DND-41 (cell line): ENCODE measurements around the gene SLC6A12.
"Not testable (repeated sequence)": the region's sequence is repeated elsewhere in the genome, so short reads cannot be mapped to it uniquely, and the experiment has no call there.

Experiments used
- ATAC-seq: fragments of 200-7000 bp; cut with Tn5 transposase; 3 replicates; pipeline ENCODE4 v1.9.1; 2021; ENCODE audit warnings: low read depth; ENCODE audit not compliant: insufficient read depth
- DNase-seq: peaks from one replicate; pipeline ENCODE4 v3.0.0-alpha.2; 2020
- H2AFZ ChIP-seq: 2 replicates; pipeline ENCODE4 v1.6.0; 2012; ENCODE audit warnings: low read depth, low read length
- H3K27ac ChIP-seq: 2 replicates; pipeline ENCODE4 v1.5.1; 2012; ENCODE audit warnings: low read length, inconsistent platforms
- H3K27me3 ChIP-seq: fragments of 200-600 bp; sonication (generic); 2 replicates; pipeline ENCODE4 v1.6.0; 2012; ENCODE audit warnings: low read length, mild to moderate bottlenecking, inconsistent platforms; ENCODE audit not compliant: insufficient read depth, poor library complexity
- H3K36me3 ChIP-seq: 2 replicates; pipeline ENCODE4 v1.5.1; 2012; ENCODE audit warnings: low read length, inconsistent platforms; ENCODE audit not compliant: insufficient read depth
- H3K4me1 ChIP-seq: 2 replicates; pipeline ENCODE4 v1.5.1; 2012; ENCODE audit warnings: mild to moderate bottlenecking, low read length; ENCODE audit not compliant: insufficient read depth
- H3K4me2 ChIP-seq: 2 replicates; pipeline ENCODE4 v1.6.0; 2012; ENCODE audit warnings: mild to moderate bottlenecking, moderate library complexity, low read length, inconsistent platforms; ENCODE audit not compliant: insufficient read depth
- H3K4me3 ChIP-seq, 2 experiments: fragments of 200-600 bp in 1 of 2; shearing (Covaris generic) in 1 of 2; 2 replicates each; pipeline ENCODE4 v1.5.1; 2012 to 2016; ENCODE audit warnings: inconsistent platforms in 2 of 2, low read length in 2 of 2, mild to moderate bottlenecking in 2 of 2, low read depth in 1 of 2, moderate library complexity in 1 of 2
- H3K79me2 ChIP-seq: 2 replicates; pipeline ENCODE4 v1.6.0; 2012; ENCODE audit warnings: low read length, inconsistent platforms; ENCODE audit not compliant: insufficient read depth
- H3K9ac ChIP-seq: 2 replicates; pipeline ENCODE4 v1.6.0; 2012; ENCODE audit warnings: low read depth, mild to moderate bottlenecking, inconsistent platforms, low read length, moderate library complexity
- H3K9me3 ChIP-seq: 2 replicates; pipeline ENCODE4 v1.5.1; 2012; ENCODE audit warnings: low read length, moderate library complexity, mild to moderate bottlenecking, inconsistent platforms; ENCODE audit not compliant: insufficient read depth, severe bottlenecking
- H4K20me1 ChIP-seq: 2 replicates; pipeline ENCODE4 v1.6.0; 2012; ENCODE audit warnings: low read length; ENCODE audit not compliant: insufficient read depth
- CTCF ChIP-seq: IDR thresholded peaks from 2 replicates; pipeline ENCODE4 v1.5.1; 2012; ENCODE audit warnings: borderline replicate concordance, low read length, moderate library complexity, mild to moderate bottlenecking; ENCODE audit not compliant: poor library complexity, severe bottlenecking; ENCODE audit errors: extremely low read depth
- EZH2 ChIP-seq: IDR thresholded peaks from 3 replicates; pipeline ENCODE4 v1.6.1; 2012; ENCODE audit warnings: borderline replicate concordance, low read depth, mild to moderate bottlenecking, moderate library complexity, low read length, inconsistent platforms; ENCODE audit not compliant: severe bottlenecking

Gene SLC6A12

DNA sequence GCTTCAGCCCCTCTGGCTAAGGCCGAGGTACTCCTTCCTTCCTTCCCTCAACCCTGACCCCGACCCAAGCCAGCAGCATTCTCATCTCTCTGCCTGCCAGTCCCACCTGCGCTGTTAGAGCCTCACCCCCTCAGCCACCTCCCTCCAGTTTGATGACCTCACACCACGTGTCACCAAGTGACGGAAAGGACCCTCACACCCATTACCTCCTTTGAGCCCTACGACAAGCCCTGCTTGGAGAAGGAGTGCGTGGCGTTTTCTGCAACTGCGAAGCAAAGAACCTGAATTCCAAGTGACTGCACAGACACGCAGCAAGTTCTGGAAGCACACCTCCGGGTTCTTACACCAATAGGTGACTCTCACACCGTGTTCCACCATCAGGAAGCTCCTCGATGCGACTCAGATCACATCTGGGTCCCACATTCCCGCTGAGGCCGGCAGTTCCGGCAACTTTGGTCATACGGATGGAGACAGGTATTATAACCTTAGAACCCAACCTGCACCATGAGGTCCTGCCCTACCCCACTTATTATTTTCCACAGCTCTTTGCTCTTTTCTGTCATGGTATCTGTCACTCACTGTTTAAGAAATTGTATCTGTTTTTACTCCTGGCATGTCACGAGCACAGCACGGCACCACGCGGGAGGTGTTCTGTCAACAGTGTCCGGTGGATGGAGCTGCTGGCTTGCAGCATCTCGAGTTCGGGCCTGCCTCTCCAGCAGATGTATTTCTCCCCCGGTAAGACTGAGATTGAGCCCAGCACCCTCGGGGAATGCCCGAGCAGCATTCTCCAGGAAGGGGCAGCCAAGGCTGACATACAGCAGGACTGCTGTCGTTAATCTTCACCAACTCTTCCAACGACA lies 5.0 kb upstream of the SLC6A12 start:
- H2AFZ ChIP-seq: no peak overlapping the region
- TF ChIP-seq CTCF: no peak
- no peak for TF ChIP-seq EZH2

GRCh38 chr12:218221-218620 lies 4.3 kb upstream of the SLC6A12 start:
- no peak overlapping the region for H3K9ac ChIP-seq
- H3K27ac ChIP-seq: no peak overlapping the region
- H3K27me3 ChIP-seq: peaks cover 12% of the 10 kb centered on the region
- H2AFZ ChIP-seq: no peak overlapping the region
- no peak for TF ChIP-seq EZH2
- TF ChIP-seq CTCF: no peak
- DNase-seq (no peak), ATAC-seq (no peak)
- H3K4me3 ChIP-seq: no peak overlapping the region
- H3K4me1 ChIP-seq: no peaks in the 10 kb centered on the region
- H3K4me2 ChIP-seq: no peak overlapping the region
- H3K36me3 ChIP-seq: no peaks in the 10 kb centered on the region
- 0 out of 2 replicates have a peak, but pooled peaks cover 3% of the 10 kb centered on the region for H4K20me1 ChIP-seq
- H3K79me2 ChIP-seq: no peaks in the 10 kb centered on the region
- H3K9me3 ChIP-seq: no peaks in the 10 kb centered on the region

More for the DNA sequence above, 5.0 kb upstream of the SLC6A12 start:
- Histone ChIP-seq H3K4me3 (no peak overlapping the region), H3K27ac (no peak overlapping the region), H3K9me3 (no peaks in the 10 kb centered on the region), H3K9ac (no peak overlapping the region), H3K36me3 (no peaks in the 10 kb centered on the region), H3K4me2 (no peak overlapping the region), H3K79me2 (no peaks in the 10 kb centered on the region), H3K27me3 (peaks cover 12% of the 10 kb centered on the region), H4K20me1 (0 out of 2 replicates have a peak, but pooled peaks cover 3% of the 10 kb centered on the region), H3K4me1 (no peaks in the 10 kb centered on the region)
- ATAC-seq: no peak
- no peak for DNase-seq

DNA sequence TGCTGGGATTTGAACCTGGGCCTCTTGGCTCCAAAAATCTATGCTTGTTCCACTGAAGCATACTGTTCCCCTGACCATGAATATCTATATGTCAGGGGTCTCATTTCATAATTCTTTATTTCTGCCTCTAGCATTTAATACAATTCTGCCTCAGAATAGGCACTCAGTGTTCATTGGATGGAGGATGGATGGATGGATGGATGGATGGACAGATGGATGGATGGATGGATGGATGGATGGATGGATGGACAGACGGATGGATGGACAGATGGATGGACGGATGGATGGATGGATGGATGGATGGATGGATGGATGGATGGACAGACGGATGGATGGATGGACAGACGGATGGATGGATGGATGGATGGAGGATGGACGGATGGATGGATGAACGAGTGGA lies 3.1 kb upstream of the SLC6A12 start:
- not testable (repeated sequence) for H3K4me3 ChIP-seq, H3K9me3 ChIP-seq, H3K79me2 ChIP-seq, H3K27me3 ChIP-seq, H3K4me2 ChIP-seq, H2AFZ ChIP-seq, DNase-seq, H3K4me1 ChIP-seq, ATAC-seq, H4K20me1 ChIP-seq, H3K9ac ChIP-seq, H3K27ac ChIP-seq, H3K36me3 ChIP-seq

GRCh38 chr12:215116-215515 lies 1.2 kb upstream of the SLC6A12 start:
- TF ChIP-seq CTCF (no peak), EZH2 (no peak)
- Histone ChIP-seq H3K9ac (no peak overlapping the region), H3K79me2 (no peaks in the 10 kb centered on the region), H3K4me3 (no peak overlapping the region), H4K20me1 (0 out of 2 replicates have a peak, but pooled peaks cover 3% of the 10 kb centered on the region), H3K9me3 (no peaks in the 10 kb centered on the region), H3K27me3 (peaks cover 9% of the 10 kb centered on the region), H2AFZ (no peak overlapping the region), H3K4me2 (no peak overlapping the region), H3K27ac (no peak overlapping the region), H3K36me3 (no peaks in the 10 kb centered on the region), H3K4me1 (no peaks in the 10 kb centered on the region)
- no peak for ATAC-seq
- no peak for DNase-seq
